Stromal cell of bone marrow (primary cell): ENCODE measurements around the gene USP6.
"Not testable (repeated sequence)": the region's sequence is repeated elsewhere in the genome, so short reads cannot be mapped to it uniquely, and the experiment has no call there.

Experiments
- DNase-seq: peaks from one replicate; pipeline ENCODE4 v3.0.0-alpha.2; 2012; ENCODE audit warnings: low read depth

The USP6 gene

DNA sequence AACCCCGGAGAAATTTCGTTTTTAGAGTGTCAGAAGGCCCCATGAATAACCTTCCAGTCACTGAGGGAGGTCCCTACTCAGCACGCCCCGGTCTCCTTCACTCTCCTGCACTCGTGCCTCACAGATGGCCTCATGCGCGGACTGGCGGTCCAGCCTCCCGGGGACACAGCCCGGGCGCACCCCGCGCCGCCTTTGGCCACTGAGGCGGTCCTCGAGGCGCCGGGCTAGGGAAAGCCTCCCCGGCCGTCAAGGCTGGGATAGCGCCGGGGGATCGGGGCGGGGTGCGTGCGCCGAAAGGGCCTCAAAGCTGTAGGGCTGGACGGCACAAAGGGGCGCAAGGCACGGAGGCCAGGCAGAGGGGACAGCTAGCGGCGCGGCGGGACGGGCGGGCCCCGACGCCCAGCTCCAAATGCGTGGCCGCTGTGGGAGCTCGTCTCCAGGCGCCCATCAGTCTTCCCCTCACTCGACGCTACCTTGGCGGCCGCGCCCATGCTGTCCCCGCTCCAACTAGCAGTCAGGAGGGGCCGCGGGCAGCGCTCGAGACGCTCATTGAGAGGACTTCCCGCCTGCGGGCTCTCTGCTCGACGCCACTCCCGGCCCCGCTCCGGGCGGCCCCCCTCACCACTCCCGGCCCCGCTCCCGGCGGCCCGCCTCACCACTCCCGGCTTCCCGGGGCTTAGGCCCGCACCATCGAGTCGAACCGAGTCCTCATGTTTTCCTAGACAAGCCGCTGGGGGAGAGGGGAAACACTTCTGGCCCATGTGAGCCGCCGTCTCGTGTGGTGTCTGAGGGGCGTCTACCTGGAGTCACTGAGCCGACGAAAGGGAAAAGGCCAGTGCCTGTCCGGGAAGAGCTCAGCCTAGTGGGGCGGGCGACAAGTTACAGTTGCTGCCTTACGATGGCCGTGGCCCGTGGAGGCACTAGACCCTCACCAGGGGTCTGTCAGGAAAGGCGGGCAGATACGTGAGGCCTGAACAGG, at the start of gene USP6:
USP6 (plus strand) TSS at position 360 of the 979 bp plus-strand sequence. CDS start 14,336 bp downstream, outside the sequence.
- no peak for DNase-seq

DNA sequence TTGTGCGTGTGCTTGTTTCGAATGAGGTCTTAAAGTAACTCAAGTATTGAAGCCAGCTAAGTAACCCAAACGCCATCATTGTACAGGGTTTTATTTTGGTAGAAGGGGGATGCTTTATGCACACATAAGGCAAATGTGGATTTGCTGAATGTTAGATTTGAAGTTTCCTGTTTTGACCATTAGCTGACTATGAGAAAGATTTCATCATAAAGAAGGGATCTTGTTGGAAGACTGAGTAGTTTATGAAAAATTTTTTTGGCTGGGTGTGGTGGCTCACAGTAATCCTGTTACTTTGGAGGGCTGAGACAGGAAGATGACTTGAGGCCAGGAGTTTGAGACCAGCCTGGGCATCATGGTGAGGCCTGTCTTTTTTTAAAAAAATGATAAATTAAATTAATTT, 47.6 kb upstream of the USP6 start:
- DNase-seq, result no peak

DNA sequence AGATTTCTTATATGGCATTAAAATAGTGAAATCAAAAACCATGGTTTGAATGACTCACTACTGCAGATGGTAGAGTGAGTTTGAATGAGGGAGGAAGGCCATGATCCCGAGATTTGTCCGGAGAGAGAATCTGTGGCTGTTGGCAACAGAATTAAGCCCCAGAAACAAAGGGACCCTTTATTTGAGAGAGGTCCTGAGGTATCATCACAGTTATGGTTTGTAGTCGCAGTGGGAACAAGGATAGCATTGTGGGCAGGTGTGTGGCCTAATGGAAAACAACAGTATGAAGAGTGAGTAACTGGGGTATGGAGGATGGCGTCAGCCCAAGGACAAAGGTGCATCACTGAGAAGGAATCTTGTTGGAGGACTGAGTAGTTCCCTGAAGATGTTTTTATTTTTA, 46.1 kb upstream of the USP6 start:
- no peak for DNase-seq

DNA sequence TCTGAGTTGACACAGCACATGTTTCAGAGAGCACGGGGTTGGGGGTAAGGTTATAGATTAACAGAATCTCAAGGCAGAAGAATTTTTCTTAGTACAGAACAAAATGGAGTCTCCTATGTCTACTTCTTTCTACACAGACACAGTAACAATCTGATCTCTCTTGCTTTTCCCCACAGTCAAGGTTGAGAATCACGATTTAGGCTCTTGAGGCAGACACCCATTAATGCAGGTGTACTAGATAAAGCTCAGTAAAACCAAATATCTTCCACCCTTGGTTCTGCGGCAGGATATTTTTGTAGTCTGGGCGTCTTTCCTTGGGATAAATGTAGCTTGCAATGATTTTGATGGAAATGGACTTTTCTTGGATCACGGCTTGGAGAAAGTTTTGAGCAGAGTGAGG, 40.4 kb upstream of the USP6 start:
- DNase-seq, result not testable (repeated sequence)

DNA sequence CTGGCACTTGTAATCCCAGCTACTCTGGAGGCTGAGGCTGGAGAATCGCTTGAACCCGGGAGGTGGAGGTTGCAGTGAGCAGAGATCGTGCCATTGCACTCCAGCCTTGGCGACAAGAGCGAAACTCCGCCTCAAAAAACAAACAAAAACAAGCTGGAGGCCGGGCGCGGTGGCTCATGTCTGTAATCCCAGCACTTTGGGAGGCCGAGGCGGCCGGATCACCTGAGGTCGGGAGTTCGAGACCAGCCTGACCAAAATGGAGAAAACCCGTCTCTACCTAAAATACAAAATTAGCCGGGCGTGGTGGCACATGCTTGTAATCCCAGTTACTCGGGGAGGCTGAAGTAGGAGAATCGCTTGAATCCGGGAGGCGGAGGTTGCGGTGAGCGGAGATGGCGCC, 38.6 kb upstream of the USP6 start:
- not testable (repeated sequence) for DNase-seq

DNA sequence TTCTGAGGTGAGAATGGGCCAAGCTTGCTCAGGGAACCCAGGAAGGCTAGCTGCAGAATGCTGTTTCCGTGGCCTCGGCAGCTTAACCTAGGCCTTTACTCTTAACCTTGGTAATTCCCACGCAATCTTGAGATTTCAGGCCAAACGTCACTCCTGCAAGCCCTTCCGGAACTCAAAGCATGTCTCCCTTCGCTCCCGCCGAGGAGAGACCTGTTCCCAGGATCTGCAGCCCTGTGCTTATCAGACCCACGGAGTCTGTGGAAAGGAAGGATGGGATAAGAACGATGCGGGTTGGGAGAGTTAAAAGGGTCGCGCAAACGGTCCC, 38.1 kb upstream of the USP6 start:
- no peak for DNase-seq

DNA sequence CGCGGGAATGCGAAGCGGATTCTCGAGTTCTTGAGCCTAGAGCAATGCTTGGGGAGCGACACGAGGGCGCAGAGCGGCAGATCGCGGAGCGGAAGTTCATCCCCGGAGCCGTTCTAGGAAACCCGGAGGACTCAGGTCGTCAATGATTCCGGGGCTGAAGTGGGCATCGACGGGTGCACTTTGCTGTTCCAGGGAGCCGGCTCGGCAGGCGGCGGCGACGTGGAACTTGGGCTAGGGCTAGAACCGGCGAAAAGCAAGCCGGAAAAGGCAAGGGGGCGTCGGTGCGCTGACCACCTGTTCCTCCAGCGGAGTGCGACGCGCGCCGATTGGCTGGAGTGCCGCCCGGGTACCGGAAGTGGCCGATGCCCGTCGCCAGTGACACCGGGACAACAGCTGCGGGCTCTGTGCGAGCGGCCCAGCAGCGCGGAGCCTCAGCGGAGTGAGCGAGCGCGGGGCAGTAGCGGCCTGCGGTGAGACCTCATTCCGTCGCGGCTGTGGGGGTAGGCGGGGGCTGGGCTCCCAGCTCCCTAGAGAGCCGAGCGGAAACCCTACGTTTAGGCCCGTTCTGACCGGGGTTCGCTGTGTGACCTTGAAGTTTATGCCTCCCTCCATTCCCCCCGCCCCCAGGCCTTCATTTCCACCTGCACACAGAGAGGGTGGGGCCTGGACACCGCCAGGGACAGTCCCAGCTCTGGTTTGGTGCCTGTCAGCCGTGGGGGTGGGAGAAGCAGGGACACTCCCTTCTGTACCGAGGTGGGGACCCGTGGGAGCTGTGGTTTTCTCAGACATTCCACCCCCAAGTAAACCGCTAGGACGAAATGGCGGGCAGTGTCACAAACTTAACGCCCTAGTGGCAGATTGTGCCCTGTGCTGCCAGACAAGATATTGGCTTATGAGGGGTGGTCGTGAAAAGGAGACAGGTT, 37.5 kb upstream of the USP6 start, which contains the start of gene ZFP3:
ZFP3 (plus strand) TSS at position 362 of the 923 bp plus-strand sequence. CDS start 13,038 bp downstream, outside the sequence.
- DNase-seq, result peak; percentile 63

DNA sequence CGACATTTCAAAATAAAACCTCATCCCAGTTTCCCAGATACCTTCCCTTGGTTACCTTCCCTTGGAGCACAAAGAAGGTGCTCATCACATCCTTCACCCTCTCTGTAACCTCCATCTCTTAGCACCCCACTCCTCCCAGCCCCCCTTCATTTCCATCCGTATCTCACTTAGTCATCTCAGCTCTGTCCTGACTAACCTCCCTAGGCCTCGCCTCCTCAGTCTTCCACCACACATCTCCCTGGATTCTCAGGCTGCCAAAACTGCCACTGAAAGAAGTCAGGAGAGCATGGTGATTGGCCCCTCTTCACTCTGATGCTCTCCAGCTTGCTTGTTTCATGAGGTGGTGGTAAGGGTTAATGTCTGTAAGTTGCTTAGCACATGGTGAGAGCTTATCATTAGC, 35.2 kb upstream of the USP6 start:
- DNase-seq, result no peak

DNA sequence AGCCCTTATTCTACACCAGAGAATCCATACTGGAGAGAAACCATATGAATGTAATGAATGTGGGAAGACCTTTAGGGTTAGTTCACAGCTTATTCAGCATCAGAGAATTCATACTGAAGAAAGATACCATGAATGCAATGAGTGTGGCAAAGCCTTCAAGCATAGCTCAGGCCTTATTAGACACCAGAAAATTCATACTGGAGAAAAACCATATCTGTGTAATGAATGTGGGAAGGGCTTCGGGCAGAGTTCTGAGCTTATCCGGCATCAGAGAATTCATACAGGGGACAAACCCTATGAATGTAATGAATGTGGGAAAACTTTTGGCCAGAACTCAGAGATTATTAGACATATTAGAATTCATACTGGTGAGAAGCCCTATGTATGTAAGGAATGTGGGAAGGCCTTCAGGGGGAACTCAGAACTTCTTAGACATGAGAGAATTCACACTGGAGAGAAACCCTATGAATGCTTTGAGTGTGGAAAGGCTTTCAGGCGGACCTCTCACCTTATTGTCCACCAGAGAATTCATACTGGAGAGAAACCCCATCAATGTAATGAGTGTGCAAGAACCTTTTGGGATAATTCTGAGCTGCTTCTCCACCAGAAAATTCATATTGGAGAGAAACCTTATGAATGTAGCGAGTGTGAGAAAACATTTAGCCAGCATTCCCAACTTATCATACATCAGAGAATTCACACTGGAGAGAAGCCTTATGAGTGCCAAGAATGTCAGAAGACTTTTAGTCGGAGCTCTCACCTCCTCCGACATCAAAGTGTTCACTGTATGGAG, 23.4 kb upstream of the USP6 start:
- DNase-seq, result no peak

DNA sequence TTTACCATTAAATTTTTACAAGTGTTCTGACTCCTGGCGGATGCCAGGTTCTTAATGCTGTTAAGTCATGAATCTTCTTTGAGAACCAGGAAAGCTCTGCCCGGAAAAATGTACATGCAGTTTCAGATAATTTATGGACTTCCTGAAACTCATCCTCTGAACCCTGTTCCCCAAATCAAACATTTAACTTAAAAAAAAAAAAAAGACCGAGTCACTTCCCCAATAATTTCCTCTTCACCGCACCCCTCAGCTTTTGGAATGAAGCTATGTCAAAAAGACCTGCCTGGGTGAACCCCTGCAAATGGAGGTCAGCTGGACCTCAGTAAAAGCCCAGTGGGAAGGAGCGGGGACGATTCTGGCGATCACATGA, 19.1 kb upstream of the USP6 start:
- DNase-seq, result no peak

DNA sequence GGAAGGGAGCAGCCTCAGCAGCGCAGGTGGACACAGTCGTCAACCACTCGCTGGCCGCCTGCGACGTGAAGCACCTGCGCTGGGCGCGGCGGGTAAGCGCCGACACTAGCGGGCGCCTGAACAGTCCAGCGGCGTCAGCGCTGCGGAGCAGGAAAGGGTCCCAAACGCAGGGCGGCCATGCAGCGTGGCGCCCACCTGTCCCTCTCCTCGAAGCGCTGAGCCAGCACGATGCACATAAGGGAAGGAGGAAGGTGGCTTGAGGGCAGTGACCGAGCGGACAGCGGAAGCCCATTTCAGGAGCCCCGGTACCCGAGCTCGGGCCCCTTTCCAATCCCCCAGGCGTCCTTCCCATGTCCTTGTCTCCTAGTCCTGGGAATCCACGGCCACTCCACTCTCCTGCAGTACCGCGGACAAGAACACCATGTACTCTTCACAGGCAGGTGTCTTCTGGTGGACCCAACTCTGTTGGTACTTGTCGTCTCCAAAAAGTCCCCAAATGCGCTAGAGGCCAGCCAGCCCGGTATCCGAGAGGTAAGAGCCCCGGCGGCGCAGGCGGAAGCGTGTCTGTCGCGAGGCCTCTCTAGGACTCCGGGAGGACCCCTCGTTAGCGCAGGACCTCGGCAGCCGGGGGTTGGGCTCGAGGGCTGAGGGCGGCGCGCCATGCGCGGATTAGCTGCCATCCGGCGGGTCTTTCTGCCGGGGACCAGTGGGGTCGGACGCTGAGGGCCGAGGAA, 18.6 kb upstream of the USP6 start:
- DNase-seq, result no peak

DNA sequence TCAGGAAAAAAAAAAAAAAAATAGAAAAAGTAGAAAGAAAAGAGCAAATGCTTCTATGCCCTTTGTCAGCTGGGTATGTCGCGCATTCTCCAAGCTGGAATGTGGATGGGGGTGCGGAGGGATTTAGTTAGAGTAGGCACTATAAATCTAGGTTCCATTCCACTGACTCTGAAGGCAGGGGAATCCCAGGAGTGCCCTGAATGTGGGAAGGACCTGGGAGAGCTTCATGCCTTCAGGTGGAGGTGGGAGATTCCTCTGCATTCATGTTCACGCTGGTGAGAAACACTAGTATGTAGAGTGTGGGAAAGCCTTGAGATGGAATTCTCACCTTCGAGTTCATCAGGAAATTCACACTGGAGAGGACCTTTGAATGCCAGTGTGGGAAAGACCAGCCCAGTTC, 16.6 kb upstream of the USP6 start:
- no peak for DNase-seq

DNA sequence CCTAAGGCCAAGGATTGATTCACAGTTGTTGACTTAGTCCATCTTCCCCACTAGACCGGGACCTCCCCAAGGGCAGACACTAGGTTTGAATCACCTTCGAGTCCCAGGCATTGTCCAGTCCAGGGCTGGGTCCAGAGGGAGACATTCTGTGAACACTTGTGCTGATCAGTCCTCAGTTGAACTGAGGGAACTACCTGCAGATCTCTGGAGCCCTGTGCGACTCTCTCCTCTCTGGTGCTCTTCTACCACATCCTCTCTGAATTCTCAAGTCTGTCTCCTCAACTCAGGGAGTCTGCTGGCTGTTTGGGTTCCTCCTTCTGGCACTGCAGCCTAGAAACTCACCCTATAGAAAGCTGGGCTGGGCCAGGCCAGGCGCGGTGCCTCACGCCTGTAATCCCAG, 15.0 kb upstream of the USP6 start:
- no peak for DNase-seq

DNA sequence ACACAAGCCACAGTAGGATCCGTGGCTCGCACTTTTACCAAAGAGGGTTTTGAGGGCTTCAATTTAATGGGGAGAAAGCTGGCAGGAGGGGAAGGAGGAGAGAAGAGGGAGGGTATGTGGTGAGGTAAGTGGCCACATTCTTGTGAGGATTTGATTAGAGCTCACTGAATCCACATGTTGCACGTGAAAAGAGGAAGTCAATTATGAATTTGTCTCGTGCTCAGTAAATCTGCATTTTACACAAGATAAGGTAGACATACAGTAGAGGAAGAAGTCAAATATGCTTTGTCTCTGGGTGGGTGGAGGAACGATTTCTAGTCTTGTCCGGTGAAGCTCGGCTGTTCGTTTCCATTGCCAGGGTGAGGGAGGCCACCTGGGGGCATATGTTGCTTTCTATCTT, 5.0 kb upstream of the USP6 start:
- DNase-seq, result no peak

DNA sequence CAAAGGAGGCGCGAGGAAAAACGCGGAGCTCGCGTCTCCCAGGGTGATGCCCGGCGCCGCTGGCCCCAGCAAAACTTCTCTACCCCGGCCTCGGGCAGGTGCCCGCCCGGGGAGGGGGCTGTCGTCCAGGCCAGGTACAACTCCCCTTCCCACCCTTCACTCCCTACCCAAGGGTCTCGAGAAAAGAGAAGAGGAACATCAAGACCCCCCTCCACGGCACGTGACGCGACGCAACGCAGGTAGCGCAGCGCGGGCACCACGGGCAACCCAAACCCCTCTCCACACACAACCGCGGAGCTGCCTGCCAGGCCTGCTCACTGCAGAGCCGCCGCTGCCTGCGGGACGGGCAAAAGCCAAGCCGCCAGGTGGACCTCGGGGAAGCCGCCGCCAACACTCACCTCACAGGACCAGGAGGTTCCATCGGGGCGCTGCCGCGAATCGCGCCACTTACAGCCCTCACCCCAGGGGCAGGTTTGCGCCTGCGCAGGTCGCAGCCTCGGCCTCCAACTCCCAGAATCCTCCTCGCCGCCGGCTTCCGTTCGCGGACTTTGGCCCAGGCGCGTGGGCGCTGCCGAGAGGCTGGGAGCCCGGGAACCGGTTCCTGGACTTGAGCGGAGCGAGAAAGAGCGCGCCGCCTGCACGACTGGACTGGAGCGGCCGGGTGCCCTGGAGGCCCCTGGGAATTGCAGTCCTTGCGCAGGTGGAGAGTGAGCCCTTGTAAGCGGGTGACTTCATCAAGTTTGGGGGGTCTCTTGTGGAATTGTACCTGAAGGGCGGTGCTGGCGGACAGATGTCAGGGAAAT, 4.2 kb upstream of the USP6 start, which contains the start of gene ZNF232:
ZNF232 (minus strand) TSS at position 477 of the 803 bp plus-strand sequence; CDS start at position 421, 56 bp downstream.
- DNase-seq, result peak; percentile 79

DNA sequence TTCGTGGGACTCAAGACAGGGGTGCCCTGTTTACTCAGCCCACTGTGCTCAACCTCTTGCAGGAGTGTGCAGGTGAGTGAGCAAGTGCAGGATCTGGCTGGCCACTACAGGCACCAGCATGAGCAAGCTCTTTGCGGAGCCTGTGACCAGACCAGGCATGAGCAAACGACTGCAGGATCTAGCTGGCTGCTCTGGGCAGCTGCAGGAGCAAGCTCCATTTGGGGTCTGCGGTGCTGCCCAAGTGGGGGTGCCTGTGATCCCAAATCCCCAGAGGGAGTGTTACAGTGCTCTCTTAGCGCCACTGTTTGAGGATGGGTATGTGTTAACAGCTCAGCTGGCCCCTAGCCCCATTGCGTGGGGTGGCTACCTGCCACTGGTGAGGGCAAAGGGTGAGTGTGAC, 2.4 kb downstream of the USP6 start:
- DNase-seq, result no peak

DNA sequence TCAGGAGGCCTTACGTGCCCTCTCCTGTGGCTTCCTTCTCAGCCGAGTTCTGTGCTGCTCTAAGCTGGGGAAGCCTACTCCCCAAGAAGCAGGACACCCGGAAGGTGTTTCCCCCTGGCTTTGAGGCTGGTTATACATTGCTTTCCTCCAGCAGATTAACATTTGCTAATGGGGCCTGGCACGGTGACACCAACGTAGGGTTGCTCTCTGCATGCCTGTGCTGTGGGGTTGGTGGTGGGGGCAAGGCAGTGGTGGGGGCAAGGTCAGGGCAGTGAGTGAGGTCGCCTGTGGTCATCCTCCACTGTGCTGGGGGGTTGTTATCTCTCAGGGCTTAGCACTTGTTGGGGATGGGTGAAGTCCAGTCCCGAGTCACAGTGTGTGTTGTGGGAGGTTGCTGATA, 4.2 kb downstream of the USP6 start:
- no peak for DNase-seq

DNA sequence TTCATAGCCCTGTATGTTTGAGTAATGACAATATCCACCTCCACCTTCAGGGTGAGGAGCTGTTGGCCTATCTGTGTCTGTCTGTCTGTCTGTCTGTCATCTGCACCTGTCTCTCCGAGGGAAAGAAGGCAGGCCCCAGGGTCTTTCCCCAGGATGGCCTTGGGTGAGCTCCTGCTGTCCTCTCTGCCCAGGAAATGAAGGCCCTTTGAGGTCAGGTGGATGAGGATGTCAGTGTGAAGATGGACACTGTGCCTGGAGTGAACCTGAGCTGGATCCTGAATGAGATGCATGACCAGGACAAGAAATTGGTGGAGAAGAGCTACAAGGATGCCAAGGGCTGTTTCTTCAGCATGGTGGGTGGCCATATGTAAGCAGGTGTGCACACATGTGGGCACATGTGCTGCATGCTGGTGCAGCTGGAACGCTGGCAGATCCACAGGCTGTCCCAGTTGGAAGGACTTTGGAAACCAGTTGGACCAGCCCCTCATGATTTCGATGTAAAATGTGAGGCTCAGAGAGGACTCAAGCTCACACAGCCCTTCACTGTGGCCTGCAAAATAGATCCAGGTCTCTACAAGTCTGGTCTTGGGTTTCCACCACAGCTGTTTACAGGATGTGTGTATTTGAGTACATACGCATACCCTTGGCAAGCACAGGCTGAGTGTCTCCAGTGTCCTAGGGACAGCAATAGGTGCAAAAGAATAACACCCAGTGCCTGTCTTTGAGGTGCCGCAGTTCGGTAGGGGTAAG, 4.8 kb downstream of the USP6 start:
- not testable (repeated sequence) for DNase-seq

DNA sequence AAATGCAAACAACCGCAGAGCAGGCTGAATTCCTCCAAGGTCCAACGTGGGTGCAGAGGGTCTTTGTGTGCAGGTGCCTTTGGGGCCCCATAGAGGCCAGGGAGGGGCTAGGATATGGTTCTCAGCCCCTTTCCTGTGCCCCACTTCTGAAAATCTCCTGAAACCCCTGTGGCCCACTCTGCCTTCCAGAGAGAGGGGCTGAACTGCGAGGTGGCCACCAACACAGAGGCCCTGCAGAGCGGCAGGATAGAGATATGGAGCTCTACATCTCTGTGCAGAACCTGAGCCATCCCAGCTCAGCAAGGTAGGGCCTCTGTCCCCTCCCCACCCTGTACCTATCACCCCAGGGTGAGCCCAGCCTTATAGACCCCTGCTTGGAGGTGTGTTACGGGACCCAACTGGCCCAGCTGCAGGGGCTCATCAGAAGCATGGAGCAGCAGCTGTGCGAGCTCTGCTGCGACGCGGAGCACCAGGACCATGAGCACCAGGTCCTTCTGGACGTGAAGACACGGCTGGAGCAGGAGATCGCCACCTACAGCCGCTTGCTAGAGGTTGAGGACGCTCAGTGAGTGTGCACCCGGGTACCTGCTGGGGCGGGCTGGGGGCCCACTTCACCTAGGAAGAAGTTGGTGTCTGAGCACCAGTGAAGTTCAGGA, 5.5 kb downstream of the USP6 start:
- no peak for DNase-seq
